Spleen (tissue), 7 donors: Measurements from ENCODE around the gene RAMP3.

ENCODE experiments used
- CTCF ChIP-seq, 11 experiments: fragments of 200-600 bp in 7 of 11; fragments of 450-650 bp in 4 of 11; sonication (generic) in 4 of 11; IDR thresholded peaks in 8 of 11; conservative IDR thresholded peaks in 3 of 11; 1 replicate in 7 of 11; 2 replicates in 4 of 11; pipeline versions ENCODE4 v1.4.0 to v1.8.0; 2016 to 2021; ENCODE audit warnings: antibody characterized with exemption in 11 of 11, inconsistent platforms in 4 of 11, mild to moderate bottlenecking in 1 of 11
- POLR2A ChIP-seq, 3 donors: fragments of 450-650 bp; IDR thresholded peaks; one replicate each; pipeline ENCODE4 v1.5.1; 2017; ENCODE audit warnings: antibody characterized with exemption in 3 of 3, mild to moderate bottlenecking in 1 of 3
- POLR2AphosphoS5 ChIP-seq, 3 donors: sonication (generic); formaldehyde crosslinking; IDR thresholded peaks; one replicate each; pipeline ENCODE4 v1.5.1; 2017; ENCODE audit warnings: antibody characterized with exemption in 3 of 3
- donor health status: DM: no; HTN: no; CAD: no; lungs with moderate emphysema.
- donor health status: DM: no; HTN: no; CAD: no.
- donor health status: DM: no; HTN: no; CAD: no.

DNA sequence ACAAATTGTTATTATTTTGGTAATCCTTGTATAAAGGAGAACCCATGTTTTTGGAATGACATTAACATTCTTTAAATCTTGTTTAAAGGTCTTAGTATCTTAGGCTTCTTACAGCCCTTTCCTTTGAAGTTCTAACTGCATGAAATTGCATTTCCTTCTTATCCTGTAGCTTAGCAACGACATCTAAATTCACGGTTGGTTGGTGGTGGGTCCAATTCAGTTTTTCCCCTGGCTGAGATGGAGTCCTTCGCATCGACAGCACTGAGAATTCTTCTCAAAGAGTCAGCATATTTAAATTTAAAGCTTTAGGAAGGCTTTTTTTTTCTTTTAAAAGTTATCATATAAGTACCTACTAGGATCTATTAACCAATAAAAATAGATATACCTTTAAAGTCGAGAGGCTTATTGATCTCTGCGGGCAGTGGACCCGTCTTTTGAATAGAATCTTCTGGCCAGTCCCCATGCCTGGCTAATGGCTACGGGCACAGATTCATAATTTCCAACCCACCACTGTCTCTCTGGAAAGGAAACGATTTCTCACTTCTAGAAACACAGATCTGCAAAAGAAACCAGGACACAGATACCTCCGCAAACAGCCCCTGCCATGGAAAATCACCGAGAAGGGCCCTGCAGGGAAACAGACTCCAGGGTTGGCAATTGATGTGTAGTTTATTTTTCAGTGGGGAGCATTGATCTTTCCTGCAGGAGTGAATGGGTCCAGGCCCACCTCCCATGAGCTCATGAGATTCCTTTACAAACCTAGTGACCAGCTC lies 63.4 kb downstream of the RAMP3 start:
- TF ChIP-seq POLR2AphosphoS5 (IDR thresholded peaks at IDR 0.05): no peak
- TF ChIP-seq CTCF (IDR thresholded peaks at IDR 0.05 in 8 of 11, conservative IDR thresholded peaks at IDR 0.05 in 3 of 11): no peak
- no peak for TF ChIP-seq POLR2A (IDR thresholded peaks at IDR 0.05)
